Bone marrow (tissue), 2 donors: ENCODE data around the gene TYW3.

Experiments
- DNase-seq, 2 donors: peaks; one replicate each; lab custom pipeline; 2025; lab: John Stamatoyannopoulos, UW

Gene TYW3

DNA sequence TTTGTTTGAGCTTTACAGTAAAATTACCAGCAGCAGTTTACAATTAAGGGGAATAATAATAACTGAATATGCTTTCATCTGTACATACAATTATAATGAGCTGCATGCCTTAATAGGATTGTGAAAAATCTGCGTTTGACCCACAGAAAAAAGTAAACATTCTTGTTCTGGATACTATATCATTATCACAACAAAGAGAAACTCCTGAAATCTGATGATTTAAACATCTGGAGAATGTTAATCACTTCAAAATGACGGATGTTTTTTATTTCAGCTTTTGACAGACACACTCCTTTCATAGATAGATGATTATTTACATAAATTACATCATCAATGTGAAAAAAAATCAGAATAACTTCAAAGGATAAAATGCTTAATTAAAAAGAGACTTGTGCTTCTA is 58.5 kb downstream of the TYW3 start:
- no peak for DNase-seq

DNA sequence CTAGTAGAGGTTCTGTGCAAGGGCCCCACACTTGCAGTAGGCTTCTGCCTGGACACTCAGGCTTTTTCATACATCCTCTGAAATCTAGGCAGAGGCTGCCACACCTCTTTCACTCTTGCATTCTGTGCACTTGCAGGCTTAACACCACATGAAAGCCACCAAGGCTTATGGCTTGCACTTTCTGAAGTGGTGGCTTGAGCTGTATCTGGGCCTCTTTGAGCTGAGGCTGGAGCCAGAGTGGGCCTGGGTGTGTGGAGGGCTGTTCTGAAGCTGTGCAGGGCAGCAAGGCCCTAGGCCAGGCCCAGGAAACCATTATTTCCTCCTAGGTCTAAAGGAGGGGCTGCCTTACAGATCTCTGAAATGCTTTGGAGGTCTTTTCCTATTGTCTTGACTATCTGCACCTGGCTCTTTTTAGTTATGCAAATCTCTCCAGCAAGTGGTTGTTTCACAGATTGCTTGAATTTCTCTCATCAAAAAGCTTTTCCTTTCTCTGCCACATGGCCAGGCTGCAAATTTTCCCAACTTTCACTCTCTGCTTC is 66.2 kb downstream of the TYW3 start:
- no peak for DNase-seq

DNA sequence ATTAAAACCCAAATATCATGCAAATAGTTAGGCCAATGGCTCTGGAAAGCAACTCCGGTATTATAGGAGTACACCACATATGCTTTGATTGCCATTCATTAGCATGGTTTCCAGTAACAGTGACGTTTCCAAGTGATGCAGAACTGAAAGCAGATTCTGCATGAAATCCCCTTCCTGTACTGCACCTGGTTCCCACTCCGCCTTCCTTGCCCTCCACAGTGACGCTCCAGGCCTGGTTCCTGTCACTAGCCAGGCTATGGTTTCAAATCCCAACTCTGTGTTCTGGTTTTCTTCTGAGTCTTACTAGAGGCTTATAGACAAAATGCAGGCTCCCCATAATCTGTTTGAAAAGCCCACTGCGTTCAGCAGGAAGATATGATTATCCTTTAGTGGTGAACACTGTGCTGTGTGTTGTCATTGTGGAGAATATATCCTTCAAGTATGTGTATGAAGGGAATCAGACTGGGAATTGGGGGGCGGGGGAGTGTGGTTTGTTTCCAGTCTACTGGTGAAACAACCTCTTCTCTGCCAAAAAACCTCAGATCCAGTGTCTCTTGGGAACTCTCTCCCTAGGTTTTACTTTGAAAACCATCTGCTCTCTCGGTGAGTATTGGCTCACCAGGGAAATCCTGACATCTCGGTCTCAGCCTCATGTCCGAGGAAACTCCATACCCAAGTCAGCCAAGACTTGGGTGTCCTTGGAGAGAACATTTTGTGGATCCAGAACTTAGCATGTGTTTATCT is 78.7 kb downstream of the TYW3 start:
- DNase-seq = no peak

DNA sequence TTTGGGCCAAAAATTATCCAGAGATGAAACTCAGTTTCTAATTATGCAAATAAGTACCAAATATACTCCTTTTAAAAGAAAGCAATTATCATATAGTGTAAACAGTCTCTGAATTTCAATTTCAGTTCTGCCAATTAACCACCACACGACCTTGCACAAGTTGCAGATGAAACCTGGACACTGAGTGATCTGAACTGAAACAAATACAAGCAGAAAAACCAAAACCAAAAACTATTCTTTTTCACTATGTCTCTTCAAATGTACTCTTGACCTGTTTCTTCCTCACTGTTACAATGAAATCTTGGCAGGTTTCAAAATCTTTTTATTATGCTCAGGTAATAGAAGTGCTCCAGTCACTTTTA is 79.2 kb downstream of the TYW3 start:
- DNase-seq = no peak
